Smooth muscle cell (in vitro differentiated cells): ENCODE results near the gene LY9. TPM values are rescaled to one million over a fixed set of nuclear protein-coding genes. Genes with fewer than 3 reads are reported as not detected.

Source experiments
- DNase-seq: peaks from one replicate; lab custom pipeline; 2025; ENCODE audit not compliant: unreplicated experiment; lab: John Stamatoyannopoulos, UW
- H2AFZ ChIP-seq: fragments of 200-600 bp; sonication (generic); 2 replicates; pipeline ENCODE4 v1.6.0; 2016; ENCODE audit warnings: antibody characterized with exemption, low read depth, mild to moderate bottlenecking
- H3F3A ChIP-seq: fragments of 200-600 bp; sonication (generic); 2 replicates; pipeline ENCODE4 v1.6.0; 2017; ENCODE audit warnings: antibody characterized with exemption, low read depth
- H3K27ac ChIP-seq: fragments of 200-600 bp; sonication (generic); 2 replicates; pipeline ENCODE4 v1.5.1; 2016; ENCODE audit warnings: low read depth, mild to moderate bottlenecking
- H3K27me3 ChIP-seq: fragments of 200-600 bp; sonication (generic); 2 replicates; pipeline ENCODE4 v1.6.1; 2016; ENCODE audit warnings: low read depth, mild to moderate bottlenecking
- H3K36me3 ChIP-seq: fragments of 200-600 bp; sonication (generic); 2 replicates; pipeline ENCODE4 v1.5.1; 2016; ENCODE audit warnings: low read depth
- H3K4me1 ChIP-seq: fragments of 200-600 bp; sonication (generic); 2 replicates; pipeline ENCODE4 v1.5.1; 2016; ENCODE audit warnings: low read depth
- H3K4me2 ChIP-seq: fragments of 200-600 bp; sonication (generic); 2 replicates; pipeline ENCODE4 v1.6.0; 2016; ENCODE audit warnings: mild to moderate bottlenecking
- H3K4me3 ChIP-seq: fragments of 200-600 bp; sonication (generic); 2 replicates; pipeline ENCODE4 v1.5.1; 2016; ENCODE audit warnings: mild to moderate bottlenecking
- H3K79me2 ChIP-seq: fragments of 200-600 bp; sonication (generic); 2 replicates; pipeline ENCODE4 v1.6.0; 2016; ENCODE audit warnings: low read depth, mild to moderate bottlenecking
- H3K9ac ChIP-seq: fragments of 200-600 bp; sonication (generic); 2 replicates; pipeline ENCODE4 v1.6.0; 2016; ENCODE audit warnings: low read depth
- H3K9me3 ChIP-seq: fragments of 200-600 bp; sonication (generic); replicated peaks from 2 replicates; pipeline ENCODE4 v1.5.1; 2016; ENCODE audit warnings: low read depth
- H4K20me1 ChIP-seq: fragments of 200-600 bp; sonication (generic); 2 replicates; pipeline ENCODE4 v1.6.0; 2016; ENCODE audit warnings: low read depth
- WGBS: methylation state at CpG from one replicate; pipeline ENCODE4 v1.1.7; 2016; ENCODE audit warnings: low lambda C conversion rate; 5-methylcytosine and 5-hydroxymethylcytosine counted together
- polyA plus RNA-seq: library from polyadenylated mRNA; unstranded; fragments of >200 nt; fragmentation: Nextera tagmentation; extraction: Ambion mirVana; gene quantifications from 2 replicates; pipeline ENCODE4 v1.2.1, GENCODE V29; 2016
- total RNA-seq: library from RNA; depleted of rRNA; stranded (reverse); fragments of >200 nt; gene quantifications from 2 replicates; pipeline ENCODE4 v1.2.3, GENCODE V29; 2014
- TF ChIP-seq, protein P1 (sequence below): fragments of 200-600 bp; sonication (generic); IDR thresholded peaks from 2 replicates; pipeline ENCODE4 v1.5.1; 2017; ENCODE audit warnings: borderline replicate concordance, mild to moderate bottlenecking, antibody characterized with exemption; ENCODE audit not compliant: insufficient read depth, poor library complexity, severe bottlenecking

Gene LY9
- total and polyA plus RNA-seq, 2 experiments from 2014 or later, result not detected

DNA sequence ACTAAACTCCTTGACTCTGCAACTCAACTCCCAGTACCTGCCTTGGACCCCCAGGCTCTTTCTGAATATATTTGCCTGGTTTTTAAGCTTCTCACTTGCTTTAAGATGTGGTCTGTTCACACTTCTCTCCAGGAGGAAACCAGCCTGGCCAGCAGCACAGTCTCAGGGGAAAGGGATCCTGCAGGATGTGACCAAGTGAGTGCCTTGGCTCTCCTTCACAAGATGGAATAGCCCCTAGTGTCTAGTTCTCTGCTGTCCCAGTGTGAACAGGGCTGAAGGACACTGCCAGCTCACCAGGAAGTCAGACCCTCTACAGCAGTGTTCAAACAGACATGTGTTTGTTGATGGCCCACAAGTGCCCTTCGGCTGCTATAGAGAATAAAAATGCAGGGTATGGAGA is 33.8 kb downstream of the LY9 start:
- H3K79me2 ChIP-seq, result no peaks in the 10 kb centered on the region
- H3K9me3 ChIP-seq, result no peaks in the 10 kb centered on the region
- H4K20me1 ChIP-seq, result no peaks in the 10 kb centered on the region
- 96% methylated on average over 1 of the region's 1 CpG for WGBS
- no peak overlapping the region for H3K4me3 ChIP-seq
- no peaks in the 10 kb centered on the region for H3K27me3 ChIP-seq
- no peak overlapping the region for H3K9ac ChIP-seq
- H3K36me3 ChIP-seq, result no peaks in the 10 kb centered on the region
- no peak overlapping the region for H3K4me2 ChIP-seq
- TF ChIP-seq, protein P1, sequence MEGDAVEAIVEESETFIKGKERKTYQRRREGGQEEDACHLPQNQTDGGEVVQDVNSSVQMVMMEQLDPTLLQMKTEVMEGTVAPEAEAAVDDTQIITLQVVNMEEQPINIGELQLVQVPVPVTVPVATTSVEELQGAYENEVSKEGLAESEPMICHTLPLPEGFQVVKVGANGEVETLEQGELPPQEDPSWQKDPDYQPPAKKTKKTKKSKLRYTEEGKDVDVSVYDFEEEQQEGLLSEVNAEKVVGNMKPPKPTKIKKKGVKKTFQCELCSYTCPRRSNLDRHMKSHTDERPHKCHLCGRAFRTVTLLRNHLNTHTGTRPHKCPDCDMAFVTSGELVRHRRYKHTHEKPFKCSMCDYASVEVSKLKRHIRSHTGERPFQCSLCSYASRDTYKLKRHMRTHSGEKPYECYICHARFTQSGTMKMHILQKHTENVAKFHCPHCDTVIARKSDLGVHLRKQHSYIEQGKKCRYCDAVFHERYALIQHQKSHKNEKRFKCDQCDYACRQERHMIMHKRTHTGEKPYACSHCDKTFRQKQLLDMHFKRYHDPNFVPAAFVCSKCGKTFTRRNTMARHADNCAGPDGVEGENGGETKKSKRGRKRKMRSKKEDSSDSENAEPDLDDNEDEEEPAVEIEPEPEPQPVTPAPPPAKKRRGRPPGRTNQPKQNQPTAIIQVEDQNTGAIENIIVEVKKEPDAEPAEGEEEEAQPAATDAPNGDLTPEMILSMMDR, result no peak
- no peaks in the 10 kb centered on the region for H3F3A ChIP-seq
- no peak for DNase-seq
- no peaks in the 10 kb centered on the region for H3K4me1 ChIP-seq
- no peak overlapping the region for H2AFZ ChIP-seq
- H3K27ac ChIP-seq, result no peak overlapping the region

DNA sequence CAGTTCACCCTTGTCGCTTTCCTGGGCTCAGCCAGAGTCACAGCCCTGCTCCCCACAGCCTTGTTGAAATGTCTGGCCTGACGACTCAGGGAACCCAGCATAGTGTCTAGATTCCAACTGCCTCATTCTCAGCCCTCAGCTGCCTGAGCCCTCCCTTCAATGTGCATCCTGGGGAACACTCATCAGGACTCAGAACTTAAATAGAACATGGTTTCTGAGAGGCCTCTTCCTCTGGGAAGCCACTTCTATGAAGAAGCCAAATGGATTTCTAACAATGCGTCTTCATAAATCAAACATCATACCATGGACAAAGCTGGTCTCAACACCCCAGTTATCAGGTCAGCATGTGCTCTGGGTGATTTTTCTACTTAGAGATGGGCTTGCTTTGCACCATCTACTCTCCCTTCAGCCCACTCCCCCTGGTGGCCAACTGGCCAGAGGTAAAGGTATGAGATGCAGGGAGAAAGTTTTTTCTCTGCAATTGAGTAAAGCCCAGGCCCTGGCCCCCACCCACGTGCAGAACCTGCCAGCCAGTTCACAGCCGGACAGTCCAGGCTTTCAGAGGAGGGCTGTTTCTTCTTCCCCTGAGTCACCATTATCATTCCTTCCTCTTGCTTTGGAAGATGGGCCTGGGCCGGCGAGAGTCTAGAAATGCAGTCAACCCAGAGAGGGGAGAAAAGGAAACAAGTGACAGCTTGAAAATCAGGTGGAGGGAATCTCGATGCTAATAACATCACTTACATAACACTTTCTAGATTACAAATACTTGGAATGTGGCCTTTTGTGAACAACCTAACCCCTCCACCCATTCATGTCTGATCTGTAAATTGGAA is 34.6 kb downstream of the LY9 start:
- TF ChIP-seq, protein P1, result peak; percentile 75
- DNase-seq, result no peak
- no peaks in the 10 kb centered on the region for H3K79me2 ChIP-seq
- no peak overlapping the region for H3K4me2 ChIP-seq
- no peaks in the 10 kb centered on the region for H3K36me3 ChIP-seq
- H2AFZ ChIP-seq, result no peak overlapping the region
- H4K20me1 ChIP-seq, result no peaks in the 10 kb centered on the region
- no peaks in the 10 kb centered on the region for H3K27me3 ChIP-seq
- no peak overlapping the region for H3K4me3 ChIP-seq
- no peak overlapping the region for H3K27ac ChIP-seq
- H3K9me3 ChIP-seq, result no peaks in the 10 kb centered on the region
- H3F3A ChIP-seq, result no peaks in the 10 kb centered on the region
- no peaks in the 10 kb centered on the region for H3K4me1 ChIP-seq
- H3K9ac ChIP-seq, result no peak overlapping the region
- 58% methylated on average over 8 of the region's 8 CpGs for WGBS

DNA sequence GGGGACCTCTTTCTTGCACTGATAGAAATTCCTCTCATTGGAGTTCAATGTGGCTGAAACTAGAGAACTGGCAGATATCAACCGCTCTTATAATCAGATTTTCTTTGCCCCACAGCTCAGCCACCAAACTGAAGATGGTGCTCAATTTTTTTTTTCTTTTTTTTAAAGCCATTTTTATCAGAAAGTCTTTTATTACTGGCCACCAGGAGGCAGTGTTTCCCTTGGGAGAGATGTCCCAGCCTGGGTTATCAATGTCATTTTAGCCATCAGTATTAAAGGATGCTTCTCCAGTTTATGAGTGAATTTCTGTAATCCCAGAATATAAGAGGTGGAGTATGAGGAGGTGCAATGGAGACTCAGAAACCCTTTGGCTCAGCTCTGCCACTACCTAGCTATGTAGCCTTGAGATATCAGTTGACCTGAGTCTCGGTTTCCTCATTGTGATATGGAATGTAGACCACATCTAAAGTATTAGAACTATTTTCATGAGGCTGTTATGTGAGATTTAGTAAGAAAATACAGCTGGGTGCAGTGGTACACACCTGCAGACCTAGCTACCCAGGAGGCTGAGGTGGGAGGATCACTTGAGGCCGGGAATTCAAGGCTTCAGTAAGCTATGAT is 39.1 kb downstream of the LY9 start:
- Histone ChIP-seq H2AFZ (no peak overlapping the region), H3K9ac (no peak overlapping the region), H3K27me3 (peaks cover 4% of the 10 kb centered on the region), H3F3A (no peaks in the 10 kb centered on the region), H3K4me1 (peaks cover 10% of the 10 kb centered on the region), H3K4me3 (no peak overlapping the region), H3K79me2 (no peaks in the 10 kb centered on the region), H3K4me2 (no peak overlapping the region), H4K20me1 (no peaks in the 10 kb centered on the region), H3K9me3 (no peaks in the 10 kb centered on the region), H3K36me3 (no peaks in the 10 kb centered on the region), H3K27ac (no peak overlapping the region)
- DNase-seq, result no peak
- TF ChIP-seq, protein P1, result peak; percentile 75
- WGBS, result 88% methylated on average over 3 of the region's 3 CpGs

DNA sequence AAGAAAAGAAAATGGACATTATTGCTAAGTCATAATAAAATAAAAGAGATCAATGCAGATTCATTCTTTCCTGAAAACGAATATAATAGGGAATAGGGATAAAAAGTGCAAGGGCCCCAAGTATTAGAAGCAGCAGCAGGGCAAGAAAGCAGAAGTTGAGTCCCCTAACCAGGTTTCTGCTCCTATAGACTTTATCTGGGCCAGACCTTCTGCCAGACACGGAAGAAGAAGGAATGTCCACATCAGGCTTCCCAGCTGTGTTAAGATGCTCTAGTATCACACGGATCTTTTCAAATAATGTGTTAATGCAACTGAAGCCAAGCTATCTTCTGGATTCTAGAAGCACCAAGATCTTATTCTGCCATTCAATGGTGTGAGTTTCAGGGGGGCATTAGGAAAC is 39.8 kb downstream of the LY9 start:
- WGBS, result 77% methylated on average over 3 of the region's 3 CpGs
- Histone ChIP-seq H3K79me2 (no peaks in the 10 kb centered on the region), H3K9ac (no peak overlapping the region), H3K9me3 (no peaks in the 10 kb centered on the region), H3F3A (no peaks in the 10 kb centered on the region), H2AFZ (no peak overlapping the region), H3K27ac (no peak overlapping the region), H3K36me3 (no peaks in the 10 kb centered on the region), H3K4me1 (peaks cover 10% of the 10 kb centered on the region), H4K20me1 (no peaks in the 10 kb centered on the region), H3K4me2 (no peak overlapping the region), H3K4me3 (no peak overlapping the region), H3K27me3 (peaks cover 4% of the 10 kb centered on the region)
- TF ChIP-seq, protein P1, result no peak
- DNase-seq, result no peak
